Measurements from ENCODE around the gene USP3. TPM values are rescaled to one million over a fixed set of nuclear protein-coding genes. Genes with fewer than 3 reads are reported as not detected.
A peak's percentile ranks its signal among the peaks of the same experiment; 100 is the strongest.
"Not testable (repeated sequence)": the region's sequence is repeated elsewhere in the genome, so short reads cannot be mapped to it uniquely, and the experiment has no call there.

USP3 gene
- polyA plus RNA-seq, 4 donors, result 24.7 to 36.1 (median 28.9) TPM

DNA sequence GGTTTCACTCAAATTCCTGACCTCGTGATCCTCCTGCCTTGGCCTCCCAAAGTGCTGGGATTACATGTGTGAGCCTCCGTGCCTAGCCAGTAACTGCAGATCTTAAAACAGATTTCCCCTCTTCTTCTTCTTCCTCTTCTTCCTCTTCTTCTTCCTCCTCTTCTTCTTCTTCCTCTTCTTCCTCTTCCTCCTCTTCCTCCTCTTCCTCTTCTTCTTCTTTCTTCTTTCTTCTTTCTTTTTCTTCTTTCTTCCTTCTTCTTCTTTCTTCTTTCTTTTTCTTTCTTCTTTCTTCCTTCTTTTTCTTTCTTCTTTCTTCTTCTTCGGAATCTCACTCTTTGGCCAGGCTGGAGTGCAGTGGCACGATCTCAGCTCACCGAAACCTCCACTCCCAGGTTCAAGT, 7.8 kb downstream of the USP3 start:
- DNase-seq, result no peak
- Histone ChIP-seq H3K36me3 (ENCODE audit: control insufficient read depth in 3 of 3, insufficient read depth in 2 of 3, low read depth in 1 of 3, low read length in 3 of 3) (no peaks in the 10 kb centered on the region), H3K27ac (ENCODE audit: low read depth in 1 of 3, low read length in 2 of 3) (no peak overlapping the region), H3K9me3 (ENCODE audit: control insufficient read depth in 2 of 2, insufficient read depth in 1 of 2, low read depth in 1 of 2, low read length in 1 of 2) (no peaks in the 10 kb centered on the region), H3K4me1 (ENCODE audit: control insufficient read depth in 3 of 3, insufficient read depth in 2 of 3, low read depth in 1 of 3, low read length in 2 of 3) (peaks cover 4 to 12% (median 8%) of the 10 kb centered on the region in 3 donors), H3K4me3 (ENCODE audit: low read depth in 1 of 3, low read length in 3 of 3) (no peak overlapping the region), H3K27me3 (ENCODE audit: control insufficient read depth in 3 of 3, insufficient read depth in 3 of 3, low read length in 3 of 3) (no peaks in the 10 kb centered on the region)
- no peak for FAIRE-seq
- WGBS, 3 donors, result 75 to 82% (median 77%) methylated on average over 5 of the region's 5 CpGs

DNA sequence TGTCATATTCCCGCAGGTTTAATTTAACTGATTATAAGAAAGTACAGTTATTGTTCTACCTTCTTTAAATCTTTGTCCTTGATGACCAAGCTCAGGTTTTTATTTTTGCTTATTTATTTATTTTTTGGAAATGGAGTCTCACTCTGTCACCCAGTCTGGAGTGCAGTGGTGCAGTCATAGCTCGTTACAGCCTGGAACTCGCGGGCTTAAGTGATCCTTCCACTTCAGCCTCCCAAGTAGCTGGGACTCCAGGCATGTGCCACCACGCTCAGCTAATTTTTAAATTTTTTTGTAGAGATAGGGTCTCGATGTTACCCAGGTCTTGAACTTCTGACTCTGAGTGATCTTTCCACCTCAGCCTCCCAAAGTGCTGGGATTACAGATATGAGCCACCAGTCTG, 8.9 kb downstream of the USP3 start:
- FAIRE-seq (no peak), DNase-seq (peak in 1 of 2 donors; percentile 25)
- H3K9me3 ChIP-seq (ENCODE audit: control insufficient read depth in 2 of 2, insufficient read depth in 1 of 2, low read depth in 1 of 2, low read length in 1 of 2), result no peaks in the 10 kb centered on the region
- WGBS, 3 donors, result 23 to 75% (median 46%) methylated on average over 6 of the region's 6 CpGs
- H3K27me3 ChIP-seq (ENCODE audit: control insufficient read depth in 3 of 3, insufficient read depth in 3 of 3, low read length in 3 of 3), result no peaks in the 10 kb centered on the region
- H3K27ac ChIP-seq (ENCODE audit: low read depth in 1 of 3, low read length in 2 of 3), result no peak overlapping the region
- no peaks in the 10 kb centered on the region for H3K36me3 ChIP-seq (ENCODE audit: control insufficient read depth in 3 of 3, insufficient read depth in 2 of 3, low read depth in 1 of 3, low read length in 3 of 3)
- H3K4me1 ChIP-seq (ENCODE audit: control insufficient read depth in 3 of 3, insufficient read depth in 2 of 3, low read depth in 1 of 3, low read length in 2 of 3), result peaks cover 7 to 16% (median 10%) of the 10 kb centered on the region in 3 donors
- no peak overlapping the region for H3K4me3 ChIP-seq (ENCODE audit: low read depth in 1 of 3, low read length in 3 of 3)

DNA sequence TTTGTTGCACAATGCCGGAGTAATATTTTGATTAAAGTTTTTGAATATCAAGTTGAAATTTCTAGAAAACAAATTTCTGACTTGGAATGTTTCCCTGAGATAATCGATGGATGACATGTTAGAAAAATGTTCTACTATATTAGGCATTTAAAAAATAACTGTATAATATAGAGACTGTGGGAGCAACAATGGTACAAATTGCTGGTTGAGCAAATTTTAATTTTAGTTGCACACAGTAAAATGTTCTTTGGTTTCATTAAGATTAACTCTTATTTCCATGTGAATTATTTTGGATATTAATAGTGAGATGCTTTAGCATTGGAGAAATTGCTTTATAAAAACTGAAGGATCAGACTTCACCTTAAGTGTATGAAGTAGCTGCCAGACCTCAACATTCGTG, 9.3 kb downstream of the USP3 start:
- Histone ChIP-seq H3K27me3 (ENCODE audit: control insufficient read depth in 3 of 3, insufficient read depth in 3 of 3, low read length in 3 of 3) (no peaks in the 10 kb centered on the region), H3K27ac (ENCODE audit: low read depth in 1 of 3, low read length in 2 of 3) (no peak overlapping the region), H3K36me3 (ENCODE audit: control insufficient read depth in 3 of 3, insufficient read depth in 2 of 3, low read depth in 1 of 3, low read length in 3 of 3) (no peaks in the 10 kb centered on the region), H3K4me3 (ENCODE audit: low read depth in 1 of 3, low read length in 3 of 3) (no peak overlapping the region), H3K4me1 (ENCODE audit: control insufficient read depth in 3 of 3, insufficient read depth in 2 of 3, low read depth in 1 of 3, low read length in 2 of 3) (peaks cover 7 to 16% (median 10%) of the 10 kb centered on the region in 3 donors), H3K9me3 (ENCODE audit: control insufficient read depth in 2 of 2, insufficient read depth in 1 of 2, low read depth in 1 of 2, low read length in 1 of 2) (no peaks in the 10 kb centered on the region)
- DNase-seq, result no peak
- FAIRE-seq, result no peak
- 49 to 76% (median 64%) methylated on average over 3 of the region's 3 CpGs for WGBS, 3 donors

DNA sequence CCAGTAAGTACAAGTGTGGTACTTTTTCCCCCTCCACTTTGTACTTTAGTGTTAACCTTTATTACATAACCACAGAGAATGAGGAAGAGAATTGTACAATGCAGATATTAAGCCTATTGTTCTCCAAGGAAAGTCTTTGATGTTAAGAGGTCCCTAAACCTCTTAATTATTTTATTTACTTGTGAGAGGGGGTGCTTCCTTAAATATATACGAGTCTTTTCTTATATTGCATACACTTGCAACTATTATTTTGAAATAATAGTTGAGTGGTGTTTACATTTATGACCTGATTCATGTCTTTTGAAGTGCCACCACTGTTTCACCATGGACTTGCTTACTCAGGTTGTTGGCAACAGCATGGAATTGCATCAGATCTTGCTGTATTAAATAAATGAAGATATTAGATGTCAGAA, 10.1 kb downstream of the USP3 start:
- H3K27me3 ChIP-seq (ENCODE audit: control insufficient read depth in 3 of 3, insufficient read depth in 3 of 3, low read length in 3 of 3), result no peaks in the 10 kb centered on the region
- 3 to 15% (median 5%) methylated on average over 1 of the region's 1 CpG for WGBS, 3 donors

DNA sequence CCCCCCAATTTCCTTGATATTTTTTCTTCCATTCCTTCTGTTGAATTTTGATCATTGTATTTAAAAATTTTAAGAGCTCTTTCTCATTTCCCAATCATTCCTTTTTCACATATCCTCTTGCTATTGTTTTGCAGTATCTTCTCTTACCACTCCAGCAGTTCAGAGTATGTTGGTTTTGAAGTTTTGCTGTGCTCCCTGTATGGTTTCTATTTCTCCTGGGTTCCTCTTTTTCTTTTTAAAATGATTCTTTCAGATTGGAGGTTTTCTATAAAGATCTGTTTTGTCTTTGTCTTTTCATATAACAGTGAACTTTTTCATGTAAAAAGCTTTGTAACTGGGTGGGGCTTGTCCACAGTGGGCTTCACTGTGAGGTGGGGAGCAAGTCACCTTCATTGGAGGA, 12.8 kb downstream of the USP3 start:
- H3K27ac ChIP-seq (ENCODE audit: low read depth in 1 of 3, low read length in 2 of 3), result no peak overlapping the region
- H3K27me3 ChIP-seq (ENCODE audit: control insufficient read depth in 3 of 3, insufficient read depth in 3 of 3, low read length in 3 of 3), result no peaks in the 10 kb centered on the region
- no peak overlapping the region for H3K4me3 ChIP-seq (ENCODE audit: low read depth in 1 of 3, low read length in 3 of 3)
- H3K4me1 ChIP-seq (ENCODE audit: control insufficient read depth in 3 of 3, insufficient read depth in 2 of 3, low read depth in 1 of 3, low read length in 2 of 3), result peaks cover 4 to 24% (median 13%) of the 10 kb centered on the region in 3 donors
- no peaks in the 10 kb centered on the region for H3K9me3 ChIP-seq (ENCODE audit: control insufficient read depth in 2 of 2, insufficient read depth in 1 of 2, low read depth in 1 of 2, low read length in 1 of 2)
- no peak for FAIRE-seq
- no peak for DNase-seq
- no peaks in the 10 kb centered on the region for H3K36me3 ChIP-seq (ENCODE audit: control insufficient read depth in 3 of 3, insufficient read depth in 2 of 3, low read depth in 1 of 3, low read length in 3 of 3)

More for the DNA sequence above, 10.1 kb downstream of the USP3 start:
- Histone ChIP-seq H3K4me1 (ENCODE audit: control insufficient read depth in 3 of 3, insufficient read depth in 2 of 3, low read depth in 1 of 3, low read length in 2 of 3) (peaks cover 4 to 16% (median 11%) of the 10 kb centered on the region in 3 donors), H3K4me3 (ENCODE audit: low read depth in 1 of 3, low read length in 3 of 3) (no peak overlapping the region), H3K27ac (ENCODE audit: low read depth in 1 of 3, low read length in 2 of 3) (no peak overlapping the region), H3K9me3 (ENCODE audit: control insufficient read depth in 2 of 2, insufficient read depth in 1 of 2, low read depth in 1 of 2, low read length in 1 of 2) (no peaks in the 10 kb centered on the region), H3K36me3 (ENCODE audit: control insufficient read depth in 3 of 3, insufficient read depth in 2 of 3, low read depth in 1 of 3, low read length in 3 of 3) (no peaks in the 10 kb centered on the region)
- no peak for FAIRE-seq
- peak; percentile 39 to 64 for DNase-seq

DNA sequence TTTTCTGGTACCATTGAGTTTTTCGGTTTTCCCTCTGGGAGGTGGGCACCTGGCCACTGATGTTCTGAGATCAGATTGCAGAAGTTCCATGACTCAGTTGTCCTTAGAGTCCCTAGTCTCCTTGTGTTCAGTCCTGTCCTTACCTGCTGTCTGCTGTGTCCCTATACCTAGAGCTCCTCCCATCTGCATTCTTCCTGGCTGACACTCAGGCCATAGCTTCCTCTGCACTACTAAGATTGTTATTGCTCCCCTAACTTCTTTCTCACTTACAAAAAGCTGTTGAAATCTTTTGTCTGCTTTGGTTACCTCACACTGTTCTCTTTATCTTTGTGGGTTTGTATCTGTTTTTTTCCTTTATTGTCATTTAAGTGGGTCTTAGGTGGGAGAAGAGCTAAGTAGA, 13.2 kb downstream of the USP3 start:
- Histone ChIP-seq H3K4me3 (ENCODE audit: low read depth in 1 of 3, low read length in 3 of 3) (no peak overlapping the region), H3K4me1 (ENCODE audit: control insufficient read depth in 3 of 3, insufficient read depth in 2 of 3, low read depth in 1 of 3, low read length in 2 of 3) (peaks cover 5 to 25% (median 14%) of the 10 kb centered on the region in 3 donors), H3K27me3 (ENCODE audit: control insufficient read depth in 3 of 3, insufficient read depth in 3 of 3, low read length in 3 of 3) (no peaks in the 10 kb centered on the region), H3K27ac (ENCODE audit: low read depth in 1 of 3, low read length in 2 of 3) (no peak overlapping the region), H3K36me3 (ENCODE audit: control insufficient read depth in 3 of 3, insufficient read depth in 2 of 3, low read depth in 1 of 3, low read length in 3 of 3) (no peaks in the 10 kb centered on the region), H3K9me3 (ENCODE audit: control insufficient read depth in 2 of 2, insufficient read depth in 1 of 2, low read depth in 1 of 2, low read length in 1 of 2) (no peaks in the 10 kb centered on the region)
- 39 to 74% (median 53%) methylated on average over 1 of the region's 1 CpG for WGBS, 3 donors
- FAIRE-seq, result no peak
- peak; percentile 35 to 51 for DNase-seq

DNA sequence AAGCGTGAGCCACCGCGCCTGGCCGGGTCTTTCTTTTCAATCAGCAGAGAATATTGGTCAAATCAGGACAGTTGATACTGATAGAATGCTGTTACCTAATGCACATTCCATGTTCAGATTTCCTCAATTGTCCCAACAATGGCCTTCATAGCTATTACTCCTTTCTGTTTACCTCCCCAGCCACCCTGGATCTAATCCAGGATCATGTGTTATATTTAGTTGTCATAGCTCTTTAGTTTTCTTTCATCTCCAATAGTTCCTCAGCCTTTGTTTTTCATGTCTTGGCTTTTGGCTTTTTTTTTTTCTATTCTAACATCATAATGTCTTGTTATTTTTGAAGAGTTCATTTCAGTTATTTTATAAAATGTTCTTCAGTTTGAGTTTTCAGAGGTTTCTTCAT, 14.6 kb downstream of the USP3 start:
- no peaks in the 10 kb centered on the region for H3K9me3 ChIP-seq (ENCODE audit: control insufficient read depth in 2 of 2, insufficient read depth in 1 of 2, low read depth in 1 of 2, low read length in 1 of 2)
- FAIRE-seq (no peak), DNase-seq (no peak)
- WGBS, 3 donors, result 93 to 98% (median 95%) methylated on average over 4 of the region's 4 CpGs
- H3K36me3 ChIP-seq (ENCODE audit: control insufficient read depth in 3 of 3, insufficient read depth in 2 of 3, low read depth in 1 of 3, low read length in 3 of 3), result no peaks in the 10 kb centered on the region
- no peaks in the 10 kb centered on the region for H3K27me3 ChIP-seq (ENCODE audit: control insufficient read depth in 3 of 3, insufficient read depth in 3 of 3, low read length in 3 of 3)
- peaks cover 5 to 29% (median 13%) of the 10 kb centered on the region in 3 donors for H3K4me1 ChIP-seq (ENCODE audit: control insufficient read depth in 3 of 3, insufficient read depth in 2 of 3, low read depth in 1 of 3, low read length in 2 of 3)
- no peak overlapping the region for H3K4me3 ChIP-seq (ENCODE audit: low read depth in 1 of 3, low read length in 3 of 3)
- no peak overlapping the region for H3K27ac ChIP-seq (ENCODE audit: low read depth in 1 of 3, low read length in 2 of 3)

DNA sequence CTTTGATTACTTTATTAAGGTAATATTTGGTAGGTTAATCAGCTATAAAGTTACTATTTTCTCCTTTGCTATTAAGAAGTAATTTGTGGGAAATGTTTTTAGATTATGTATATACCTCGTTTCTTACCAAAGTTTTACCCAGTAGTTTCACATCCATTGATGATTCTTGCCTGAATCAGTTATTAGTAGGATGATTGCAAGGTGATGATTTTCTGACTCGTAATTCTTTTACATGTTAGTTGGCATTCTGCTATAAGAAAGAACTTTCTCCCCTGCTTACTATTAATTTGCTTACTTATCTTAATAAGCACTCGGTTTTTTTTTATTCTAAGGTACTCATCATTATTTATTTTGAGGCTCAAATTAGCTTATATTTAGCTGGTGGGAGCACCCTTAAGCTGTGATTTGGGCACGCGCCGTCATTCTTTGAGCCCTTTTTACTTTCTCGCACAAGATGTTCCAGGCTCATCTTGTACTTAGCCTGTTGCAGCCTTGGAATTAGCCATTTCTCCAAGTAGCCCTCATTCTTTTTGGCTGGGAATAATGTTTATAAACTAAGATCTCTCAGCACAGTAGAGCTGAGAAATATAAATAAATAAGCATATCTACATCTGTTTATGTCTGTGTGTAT, 15.3 kb downstream of the USP3 start:
- H3K27ac ChIP-seq (ENCODE audit: low read depth in 1 of 3, low read length in 2 of 3), result no peak overlapping the region
- DNase-seq, result no peak
- H3K36me3 ChIP-seq (ENCODE audit: control insufficient read depth in 3 of 3, insufficient read depth in 2 of 3, low read depth in 1 of 3, low read length in 3 of 3), result no peaks in the 10 kb centered on the region
- no peaks in the 10 kb centered on the region for H3K9me3 ChIP-seq (ENCODE audit: control insufficient read depth in 2 of 2, insufficient read depth in 1 of 2, low read depth in 1 of 2, low read length in 1 of 2)
- FAIRE-seq, result no peak
- peaks cover 5 to 29% (median 14%) of the 10 kb centered on the region in 3 donors for H3K4me1 ChIP-seq (ENCODE audit: control insufficient read depth in 3 of 3, insufficient read depth in 2 of 3, low read depth in 1 of 3, low read length in 2 of 3)
- H3K4me3 ChIP-seq (ENCODE audit: low read depth in 1 of 3, low read length in 3 of 3), result no peak overlapping the region
- no peaks in the 10 kb centered on the region for H3K27me3 ChIP-seq (ENCODE audit: control insufficient read depth in 3 of 3, insufficient read depth in 3 of 3, low read length in 3 of 3)
- 74 to 78% (median 75%) methylated on average over 7 of the region's 7 CpGs for WGBS, 3 donors

DNA sequence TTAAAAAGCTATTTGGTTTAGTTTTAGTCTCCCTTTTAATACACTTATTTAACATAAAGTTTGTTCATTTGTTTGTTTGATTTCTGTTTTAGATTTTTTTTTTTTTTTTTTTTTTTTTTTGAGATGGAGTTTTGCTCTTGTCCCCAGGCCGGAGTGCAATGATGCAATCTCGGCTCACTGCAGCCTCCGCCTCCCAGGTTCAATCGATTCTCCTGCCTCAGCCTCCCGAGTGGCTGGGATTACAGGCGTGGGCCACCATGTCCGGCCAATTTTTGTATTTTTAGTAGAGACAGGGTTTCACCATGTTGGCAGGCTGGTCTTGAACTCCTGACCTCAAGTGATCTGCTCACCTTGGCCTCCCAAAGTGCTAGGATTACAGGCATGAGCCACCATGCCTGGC, 16.1 kb downstream of the USP3 start:
- not testable (repeated sequence) for H3K27ac ChIP-seq (ENCODE audit: low read depth in 1 of 3, low read length in 2 of 3); FAIRE-seq; DNase-seq; H3K27me3 ChIP-seq (ENCODE audit: control insufficient read depth in 3 of 3, insufficient read depth in 3 of 3, low read length in 3 of 3); H3K36me3 ChIP-seq (ENCODE audit: control insufficient read depth in 3 of 3, insufficient read depth in 2 of 3, low read depth in 1 of 3, low read length in 3 of 3); H3K9me3 ChIP-seq (ENCODE audit: control insufficient read depth in 2 of 2, insufficient read depth in 1 of 2, low read depth in 1 of 2, low read length in 1 of 2); H3K4me3 ChIP-seq (ENCODE audit: low read depth in 1 of 3, low read length in 3 of 3)
- 91 to 95% (median 93%) methylated on average over 7 of the region's 7 CpGs for WGBS, 3 donors
- H3K4me1 ChIP-seq (ENCODE audit: control insufficient read depth in 3 of 3, insufficient read depth in 2 of 3, low read depth in 1 of 3, low read length in 2 of 3), result peaks cover 5 to 25% (median 14%) of the 10 kb centered on the region in 3 donors
